ENCODE results near the gene FPR1.
"Not testable (repeated sequence)": the region's sequence is repeated elsewhere in the genome, so short reads cannot be mapped to it uniquely, and the experiment has no call there.

The FPR1 gene

DNA sequence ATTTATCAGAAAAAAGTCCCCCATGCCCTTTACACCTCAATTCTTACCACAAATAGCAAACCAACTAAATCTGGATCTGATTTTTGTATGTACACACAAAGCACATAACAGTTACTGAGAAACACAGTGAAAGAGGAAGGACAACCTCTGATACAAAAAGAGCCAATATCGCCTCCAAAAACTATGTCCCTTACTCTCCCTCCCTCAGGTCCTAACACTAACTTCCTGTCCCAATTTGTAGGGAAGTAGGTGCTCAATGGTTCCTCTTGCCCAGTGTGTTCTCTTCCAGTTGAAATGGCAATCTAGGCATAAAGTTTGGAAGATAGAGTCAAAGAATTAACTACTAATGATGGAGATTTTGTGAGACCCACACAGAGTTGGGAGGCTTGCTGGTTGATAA lies 27.5 kb upstream of the FPR1 start:
- no peak for DNase-seq

DNA sequence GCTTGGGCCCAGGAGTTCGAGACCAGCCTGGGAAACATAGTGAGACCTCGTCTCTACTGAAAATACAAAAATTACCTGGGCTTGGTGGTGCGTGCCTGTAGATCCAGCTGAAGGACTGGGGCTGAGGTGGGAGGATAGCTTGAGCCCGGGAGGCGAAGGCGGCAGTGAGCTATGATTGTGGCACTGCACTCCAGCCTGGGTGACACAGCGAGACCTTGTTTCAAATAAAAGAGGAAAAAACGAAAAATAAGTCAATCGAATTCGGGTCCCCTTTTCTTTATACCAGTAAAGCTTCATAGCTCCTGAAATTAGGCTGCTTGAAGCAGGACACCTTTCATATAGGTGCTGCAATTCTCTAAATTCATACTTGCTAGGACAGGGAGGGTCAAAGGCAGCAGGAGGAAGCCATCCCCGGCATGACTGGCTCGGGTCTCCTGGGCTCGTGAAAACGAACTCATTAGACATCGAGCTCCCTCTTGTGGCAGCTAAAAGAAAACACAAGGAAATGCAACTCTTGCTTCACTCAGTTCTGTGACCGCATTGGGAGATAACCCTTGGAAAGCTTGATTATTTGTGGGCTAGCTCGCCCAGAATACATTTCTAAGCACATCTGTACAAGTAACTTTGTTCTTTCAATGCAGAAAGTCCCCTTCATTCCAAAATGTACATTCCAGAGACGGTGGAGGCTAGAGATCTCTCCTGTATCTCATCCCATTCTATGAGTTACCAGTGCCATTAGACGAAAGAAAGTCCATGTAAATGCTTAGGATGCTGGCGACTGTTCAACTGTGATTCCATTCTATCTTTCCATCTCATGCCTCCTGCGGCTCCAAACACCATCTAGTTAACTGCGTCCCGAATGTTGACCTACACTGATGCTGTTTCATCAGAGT lies 26.1 kb upstream of the FPR1 start:
- peak; percentile 28 for DNase-seq

- DNase-seq, result not testable (repeated sequence)
These were observed 24.9 kb upstream of the FPR1 start for GRCh38 chr19:51776561-51776960.

DNA sequence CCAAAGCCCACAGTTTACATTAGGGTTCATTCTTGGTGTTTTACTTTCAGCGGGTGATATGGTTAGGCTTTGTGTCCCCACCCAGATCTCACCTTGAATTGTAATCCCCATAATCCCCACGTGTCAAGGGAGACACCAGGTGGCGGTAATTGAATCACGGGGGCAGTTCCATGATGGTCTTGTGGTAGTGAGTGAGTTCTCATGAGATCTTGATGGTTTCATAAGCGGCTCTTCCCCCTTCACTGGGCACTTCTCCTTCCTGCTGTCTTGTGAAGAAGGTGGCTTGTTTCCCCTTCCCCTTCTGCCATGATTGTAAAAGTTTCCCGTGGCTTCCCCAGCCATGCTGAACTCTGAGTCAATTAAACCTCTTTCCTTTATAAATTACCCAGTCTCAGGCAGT lies 21.3 kb upstream of the FPR1 start:
- no peak for DNase-seq

DNA sequence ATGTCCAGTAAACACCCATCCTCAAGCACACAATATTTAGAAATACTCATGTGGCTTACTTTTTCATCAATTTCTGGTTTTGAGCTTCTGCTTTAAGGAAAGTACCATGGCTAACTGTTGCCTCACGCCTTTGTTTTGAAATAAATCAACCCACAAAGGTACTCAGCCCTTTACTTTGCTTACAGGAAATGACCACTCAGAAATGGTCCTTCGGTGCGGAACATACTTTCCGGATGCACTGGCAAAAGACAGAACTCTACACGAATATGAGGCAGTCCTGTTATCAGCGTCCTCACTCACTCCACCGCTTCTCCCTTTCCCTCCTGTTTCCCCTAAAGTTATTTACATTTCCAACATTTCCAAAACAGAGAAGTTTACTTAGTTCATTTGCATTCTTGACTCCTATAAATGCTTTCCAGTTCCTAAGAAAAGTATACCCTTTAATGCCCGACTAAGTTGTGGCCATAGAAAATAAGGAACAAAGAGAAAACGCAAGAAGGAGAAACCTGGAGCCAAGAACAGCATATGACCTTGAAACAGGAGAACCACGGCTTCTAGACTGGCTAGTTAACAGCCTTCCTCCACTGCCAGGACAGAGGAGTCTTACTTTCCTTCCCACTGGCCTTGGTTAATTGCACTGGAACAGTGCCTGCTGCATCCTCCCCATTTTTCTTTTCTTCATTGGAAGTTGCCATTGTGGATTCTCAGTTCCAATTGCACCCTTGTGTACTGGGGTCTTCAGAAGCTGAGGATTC lies 19.9 kb upstream of the FPR1 start:
- DNase-seq, result no peak

- no peak for DNase-seq
These were observed 14.8 kb upstream of the FPR1 start for GRCh38 chr19:51766461-51766860.

- no peak for DNase-seq
These were observed 13.4 kb upstream of the FPR1 start for GRCh38 chr19:51765086-51765485.

DNA sequence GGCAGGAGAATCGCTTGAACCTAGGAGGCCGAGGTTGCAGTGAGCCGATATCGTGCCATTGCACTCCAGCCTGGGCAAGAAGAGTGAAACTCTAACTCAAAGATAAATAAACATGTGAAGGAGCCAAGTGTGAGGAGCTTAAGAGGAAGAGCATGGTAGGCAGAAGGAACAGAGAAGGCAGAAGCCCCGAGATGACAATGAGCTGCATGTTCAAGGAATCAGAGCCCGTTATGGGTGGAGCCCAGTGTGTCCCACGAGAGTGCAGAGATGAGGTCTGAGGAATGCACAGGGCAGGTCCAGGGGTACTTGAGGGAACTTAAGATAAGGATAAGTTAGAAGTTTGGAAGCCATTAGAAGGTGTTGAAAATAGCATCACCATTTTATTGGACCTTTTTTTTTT lies 10.0 kb upstream of the FPR1 start:
- no peak for DNase-seq

DNA sequence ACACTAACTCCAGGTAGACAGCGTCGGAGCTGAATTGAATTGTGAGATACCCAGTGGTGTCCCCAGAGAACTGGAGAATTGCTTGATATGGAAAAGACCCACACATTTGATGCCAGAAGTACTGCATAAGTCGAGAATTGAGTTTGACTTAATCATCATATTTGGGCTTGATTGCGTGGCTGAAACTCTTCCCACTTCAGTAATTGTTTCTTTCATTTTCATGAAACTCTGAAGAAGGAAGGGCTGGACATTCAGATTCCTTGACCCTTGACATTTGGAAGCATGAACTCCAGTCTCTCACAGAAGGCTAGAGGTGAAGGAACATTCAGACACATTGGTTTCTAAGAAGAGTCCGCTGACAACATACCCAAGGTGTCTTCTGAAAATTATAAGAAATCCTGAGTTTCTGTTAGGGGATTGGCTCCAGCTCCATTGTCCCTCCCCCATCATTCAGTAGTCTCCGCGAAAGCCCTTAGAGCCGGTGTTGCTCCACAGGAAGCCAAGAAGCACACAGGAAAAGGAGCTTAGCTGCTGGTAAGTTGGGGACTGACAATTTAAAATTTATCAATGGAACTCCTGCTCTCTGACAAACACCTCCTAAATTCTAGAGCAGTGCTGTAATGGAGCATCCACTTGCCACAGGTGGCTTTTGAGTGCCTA lies 9.1 kb upstream of the FPR1 start, which contains the start of gene FPR2:
Gene FPR2, plus strand, starts transcription at position 484 of the 660 bp plus-strand sequence. CDS start 7,479 bp downstream, outside the sequence.
- no peak for DNase-seq

DNA sequence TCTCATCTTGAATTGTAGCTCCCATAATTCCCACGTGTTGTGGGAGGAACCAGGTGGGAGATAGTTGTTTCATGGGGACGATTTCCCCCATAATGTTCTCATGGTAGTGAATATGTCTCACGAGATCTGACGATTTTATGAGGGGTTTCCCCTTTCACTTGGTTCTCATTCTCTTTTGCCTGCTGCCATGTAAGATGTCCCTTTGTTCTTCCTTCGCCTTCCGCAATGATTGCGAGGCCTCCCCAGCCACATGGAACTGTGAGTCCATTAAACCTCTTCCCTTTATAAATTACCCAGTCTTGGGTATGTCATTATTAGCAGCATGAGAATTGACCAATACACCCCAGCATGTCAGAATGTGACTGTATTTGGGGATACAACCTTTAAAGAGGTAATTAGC lies 3.9 kb upstream of the FPR1 start:
- DNase-seq, result no peak

DNA sequence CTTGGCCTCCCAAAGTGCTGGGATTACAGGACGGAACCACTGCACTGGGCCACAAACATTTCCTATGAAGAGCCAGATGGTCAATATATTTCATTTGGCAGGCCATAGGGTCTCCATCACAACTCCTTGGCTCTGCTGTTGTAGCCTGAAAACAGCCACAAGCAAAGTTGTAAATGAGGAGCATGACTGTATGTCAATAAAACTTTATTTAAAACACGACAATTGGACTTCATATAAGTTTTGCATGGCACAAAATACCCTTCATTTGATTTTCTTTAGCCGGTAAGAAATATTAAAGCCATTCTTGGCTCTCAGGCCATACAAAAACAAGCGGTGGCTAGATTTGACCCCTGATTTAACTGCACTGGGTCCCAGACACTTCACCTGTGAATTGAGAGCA lies 3.1 kb upstream of the FPR1 start:
- DNase-seq, result no peak

- no peak for DNase-seq
These were observed 2.4 kb upstream of the FPR1 start for GRCh38 chr19:51754109-51754508.

DNA sequence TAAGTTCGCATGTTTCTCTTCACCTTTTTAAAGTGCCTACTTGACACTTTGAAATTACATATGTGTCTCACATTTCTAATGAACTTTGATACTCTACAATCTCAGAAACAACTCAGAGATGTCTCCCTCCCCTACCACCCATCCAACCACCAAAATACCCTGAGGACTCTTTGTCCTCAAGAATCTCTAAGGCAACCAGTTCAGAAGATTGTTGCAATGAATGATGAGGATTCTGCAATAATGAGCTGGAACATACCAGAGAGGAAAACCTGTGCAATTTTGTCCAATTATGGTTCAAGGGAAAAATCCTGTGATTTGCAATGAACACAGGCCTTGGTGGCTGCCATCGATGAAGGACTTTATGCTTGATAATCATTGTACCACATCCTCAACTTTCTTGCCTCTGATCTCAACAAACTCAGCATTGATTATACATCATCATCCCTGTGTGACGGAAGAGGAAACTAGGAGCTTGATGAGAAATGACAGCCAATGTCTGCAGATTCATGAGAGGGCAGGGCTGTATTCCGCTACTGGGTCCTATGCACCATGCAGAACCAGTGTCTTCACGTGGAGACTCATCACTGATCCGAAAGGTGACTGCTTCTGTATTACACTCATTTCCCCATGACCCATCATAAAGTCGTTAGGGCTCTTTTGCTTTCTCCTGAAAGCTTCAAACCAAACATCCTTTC lies 1.1 kb downstream of the FPR1 start:
- no peak for DNase-seq

DNA sequence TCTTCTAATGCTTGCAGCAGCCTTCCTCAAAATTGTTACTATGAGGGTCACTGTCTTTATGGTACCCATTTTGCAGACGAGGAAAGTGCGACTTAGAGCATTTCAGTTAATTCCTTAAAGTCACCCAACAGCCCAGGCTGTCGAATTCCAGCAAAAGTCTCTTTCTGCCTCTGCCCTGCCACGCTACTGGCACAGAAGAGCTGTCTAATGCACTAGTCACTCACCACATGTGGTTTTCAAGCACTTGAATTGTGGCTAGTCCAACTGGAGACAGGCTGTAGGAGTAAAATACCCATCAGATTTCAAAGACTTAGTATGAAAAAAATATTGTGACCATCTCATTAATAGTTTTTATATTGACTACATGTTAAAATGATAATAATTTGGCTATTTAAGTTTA lies 1.7 kb downstream of the FPR1 start:
- no peak for DNase-seq

DNA sequence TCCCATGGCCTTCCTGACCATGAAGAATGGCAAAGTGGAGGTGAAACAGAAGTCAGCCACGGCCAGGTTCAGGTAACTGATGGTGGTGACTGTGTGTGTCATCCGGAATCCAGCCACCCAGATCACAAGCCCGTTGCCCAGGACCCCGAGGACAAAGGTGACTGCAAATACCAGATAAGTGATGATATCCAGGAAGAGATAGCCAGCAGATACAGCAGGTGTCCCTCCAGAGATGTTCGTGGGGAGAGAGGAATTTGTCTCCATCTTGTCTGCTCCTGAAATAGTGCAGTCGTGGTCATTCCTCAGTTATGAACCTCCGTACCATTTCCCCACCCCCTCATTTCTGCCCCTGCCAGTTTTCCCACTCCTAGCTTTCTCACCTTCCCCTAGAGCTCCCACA lies 4.9 kb downstream of the FPR1 start:
- no peak for DNase-seq

- DNase-seq, result no peak
These were observed 8.3 kb downstream of the FPR1 start for GRCh38 chr19:51743405-51743804.

GRCh38 chr19:51742789-51743188 lies 8.9 kb downstream of the FPR1 start:
- no peak for DNase-seq

GRCh38 chr19:51740356-51740755 lies 11.3 kb downstream of the FPR1 start:
- DNase-seq, result no peak

DNA sequence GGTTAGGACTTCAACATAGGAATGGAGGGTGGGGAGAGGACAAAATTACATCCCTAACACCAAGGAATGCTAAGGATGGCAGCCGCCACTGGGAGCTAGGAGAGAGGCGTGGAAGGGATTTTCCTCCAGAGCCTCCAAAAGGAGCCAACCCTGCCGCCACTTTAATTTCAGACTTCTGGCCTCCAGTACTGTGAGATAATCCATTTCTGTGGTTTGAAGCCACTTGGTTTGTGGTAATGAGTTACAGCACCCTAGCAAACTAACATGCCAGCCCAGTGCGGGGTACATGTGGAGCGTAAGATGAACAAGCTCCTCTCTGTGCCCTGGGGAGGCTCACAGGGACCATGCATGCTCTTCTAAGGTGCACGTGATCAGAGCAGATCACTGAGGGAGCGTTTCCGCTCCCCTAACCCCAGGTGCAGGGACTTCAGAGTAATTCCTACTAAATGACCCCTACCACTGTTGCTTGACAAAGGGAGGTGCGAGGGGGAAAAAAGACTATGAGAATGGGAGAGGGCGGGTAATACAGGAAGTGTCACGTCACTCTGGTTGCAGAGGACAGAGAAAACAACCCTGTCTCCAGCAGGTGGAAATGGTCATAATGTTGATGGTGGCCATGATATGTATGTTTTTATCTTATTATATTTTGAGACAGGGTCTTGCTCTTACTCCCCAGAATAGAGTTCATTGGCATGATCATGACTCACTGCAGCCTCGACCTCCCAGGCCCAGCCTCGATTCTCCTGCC lies 12.0 kb downstream of the FPR1 start:
- DNase-seq, result no peak

GRCh38 chr19:51738523-51738922 lies 13.2 kb downstream of the FPR1 start:
- DNase-seq, result not testable (repeated sequence)

DNA sequence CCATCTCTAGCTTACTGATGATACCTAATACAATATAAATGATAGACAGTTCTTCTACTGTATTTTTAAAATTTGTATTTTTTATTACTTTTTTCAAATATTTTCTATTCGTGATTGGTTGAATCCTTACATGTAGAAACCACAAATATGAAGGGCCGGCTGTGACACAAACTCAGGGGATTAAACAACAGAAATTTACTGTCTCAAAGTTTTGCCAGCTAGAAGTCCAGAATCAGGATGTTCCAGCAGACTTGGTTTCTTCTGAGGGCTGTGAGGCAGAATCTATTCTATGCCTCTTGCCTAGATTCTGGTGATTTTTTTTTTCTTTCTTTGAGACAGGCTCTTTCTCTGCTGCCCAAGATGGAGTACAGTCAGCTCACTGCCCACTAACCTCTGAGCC lies 13.8 kb downstream of the FPR1 start:
- no peak for DNase-seq

GRCh38 chr19:51737389-51737788 lies 14.3 kb downstream of the FPR1 start:
- no peak for DNase-seq

Measured in activated gamma-delta T cell treated with Interleukin-2 at 50 U/mL for 16 hours (primary cell).